OCI-LY7 (cell line): ENCODE data around the gene GLI3.

Source experiments
- CTCF ChIP-seq: fragments of 200-600 bp; sonication (generic); conservative IDR thresholded peaks from 2 replicates; pipeline ENCODE4 v1.5.1; 2014; ENCODE audit warnings: mild to moderate bottlenecking, antibody characterized with exemption, low read length, moderate library complexity, mixed read lengths
- EZH2phosphoT487 ChIP-seq: fragments of 200-600 bp; sonication (generic); IDR thresholded peaks from 2 replicates; pipeline ENCODE4 v1.6.1; 2018; ENCODE audit warnings: low read depth, borderline replicate concordance, mild to moderate bottlenecking, mixed run types, antibody characterized with exemption, low read length, moderate library complexity, mixed read lengths

- TF ChIP-seq CTCF = no peak
- TF ChIP-seq EZH2phosphoT487 = no peak
These were observed 201.8 kb downstream of the GLI3 start for GRCh38 chr7:42035210-42035609.
